Activated CD8-positive, alpha-beta T cell treated with anti-CD3 and anti-CD28 coated beads for 36 hours (primary cell): ENCODE results near the gene LRMDA. TPM values are rescaled to one million over a fixed set of nuclear protein-coding genes. Genes with fewer than 3 reads are reported as not detected.

Source experiments
- ATAC-seq: fragments of 200-7000 bp; cut with Tn5 transposase; one replicate; pipeline ENCODE4 v1.10.0; 2021; ENCODE audit warnings: mild to moderate bottlenecking, moderate library complexity
- CTCF ChIA-PET: fragments of 350-600 bp; sonication (Branson Sonifier 250); formaldehyde crosslinking; loops from one replicate; lab custom pipeline; 2021; ENCODE audit warnings: antibody characterized with exemption; lab: Charles Lee
- POLR2A ChIA-PET: fragments of 350-600 bp; sonication (Branson Sonifier 250); formaldehyde crosslinking; loops from one replicate; lab custom pipeline; 2021; ENCODE audit warnings: antibody characterized with exemption; lab: Charles Lee
- DNase-seq: peaks from one replicate; pipeline ENCODE4 v3.0.0-alpha.2; 2020
- H3K27ac Mint-ChIP-seq: one replicate; pipeline ENCODE4 v1.8.0; 2021; ENCODE audit warnings: mild to moderate bottlenecking, mixed read lengths
- H3K27me3 Mint-ChIP-seq: one replicate; pipeline ENCODE4 v1.8.0; 2021; ENCODE audit warnings: mixed read lengths
- H3K36me3 Mint-ChIP-seq: one replicate; pipeline ENCODE4 v1.8.0; 2021; ENCODE audit warnings: low read depth, mixed read lengths
- H3K4me1 Mint-ChIP-seq: one replicate; pipeline ENCODE4 v1.8.0; 2021; ENCODE audit warnings: low read depth, mixed read lengths
- H3K4me3 Mint-ChIP-seq: one replicate; pipeline ENCODE4 v1.8.0; 2021; ENCODE audit warnings: mild to moderate bottlenecking, moderate library complexity, mixed read lengths
- H3K9me3 Mint-ChIP-seq: one replicate; pipeline ENCODE4 v1.8.0; 2021; ENCODE audit warnings: mixed read lengths
- intact Hi-C: fragments of 100-400 bp; cut with micrococcal nuclease; formaldehyde crosslinking; loops from one replicate; pipeline ENCODE4 v1.10.0; 2022
- total RNA-seq, 2 experiments: library from RNA; stranded (reverse); gene quantifications; one replicate each; pipeline ENCODE4 v1.2.3, GENCODE V29; 2021
- TF ChIP-seq, protein P1 (sequence below): fragments of 200-600 bp; IDR thresholded peaks from one replicate; pipeline ENCODE4 v1.8.0; 2022; ENCODE audit warnings: antibody characterized with exemption, mild to moderate bottlenecking

LRMDA gene
- total RNA-seq, 2 experiments from 2014 or later = not detected

DNA sequence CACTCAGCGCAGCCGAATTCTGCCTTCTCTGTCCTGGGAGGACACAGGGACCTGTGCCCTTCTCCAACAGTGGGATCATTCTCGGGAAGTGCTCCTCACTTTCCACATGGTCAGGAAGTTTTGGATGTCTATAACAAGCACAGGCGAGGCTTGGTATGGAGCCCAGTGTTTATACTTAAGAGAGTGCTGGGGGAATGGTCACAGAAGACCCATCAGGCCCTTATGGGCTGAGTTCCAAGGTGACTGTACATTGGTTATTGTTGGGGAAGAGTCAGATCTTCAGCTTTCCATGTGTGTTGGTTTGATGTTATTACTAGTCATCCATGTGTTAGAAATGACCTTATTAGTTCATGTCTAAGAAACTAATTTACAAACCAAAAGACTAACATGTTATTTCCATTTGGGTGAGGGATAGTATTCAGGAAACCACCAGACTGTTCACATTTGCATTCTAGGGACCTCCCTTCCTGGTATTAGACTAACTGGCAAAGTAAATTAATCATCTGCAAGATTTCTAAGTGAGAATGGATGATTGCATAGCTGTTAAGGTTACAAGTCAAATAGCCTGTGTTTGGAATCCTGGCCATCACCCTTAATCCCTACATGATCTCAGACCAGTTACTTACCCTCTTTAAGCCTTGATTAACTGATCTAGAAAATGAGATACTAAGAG lies 834.2 kb downstream of the LRMDA start:
- TF ChIP-seq, protein P1, sequence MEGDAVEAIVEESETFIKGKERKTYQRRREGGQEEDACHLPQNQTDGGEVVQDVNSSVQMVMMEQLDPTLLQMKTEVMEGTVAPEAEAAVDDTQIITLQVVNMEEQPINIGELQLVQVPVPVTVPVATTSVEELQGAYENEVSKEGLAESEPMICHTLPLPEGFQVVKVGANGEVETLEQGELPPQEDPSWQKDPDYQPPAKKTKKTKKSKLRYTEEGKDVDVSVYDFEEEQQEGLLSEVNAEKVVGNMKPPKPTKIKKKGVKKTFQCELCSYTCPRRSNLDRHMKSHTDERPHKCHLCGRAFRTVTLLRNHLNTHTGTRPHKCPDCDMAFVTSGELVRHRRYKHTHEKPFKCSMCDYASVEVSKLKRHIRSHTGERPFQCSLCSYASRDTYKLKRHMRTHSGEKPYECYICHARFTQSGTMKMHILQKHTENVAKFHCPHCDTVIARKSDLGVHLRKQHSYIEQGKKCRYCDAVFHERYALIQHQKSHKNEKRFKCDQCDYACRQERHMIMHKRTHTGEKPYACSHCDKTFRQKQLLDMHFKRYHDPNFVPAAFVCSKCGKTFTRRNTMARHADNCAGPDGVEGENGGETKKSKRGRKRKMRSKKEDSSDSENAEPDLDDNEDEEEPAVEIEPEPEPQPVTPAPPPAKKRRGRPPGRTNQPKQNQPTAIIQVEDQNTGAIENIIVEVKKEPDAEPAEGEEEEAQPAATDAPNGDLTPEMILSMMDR = no peak
- POLR2A ChIA-PET = no interaction called here

DNA sequence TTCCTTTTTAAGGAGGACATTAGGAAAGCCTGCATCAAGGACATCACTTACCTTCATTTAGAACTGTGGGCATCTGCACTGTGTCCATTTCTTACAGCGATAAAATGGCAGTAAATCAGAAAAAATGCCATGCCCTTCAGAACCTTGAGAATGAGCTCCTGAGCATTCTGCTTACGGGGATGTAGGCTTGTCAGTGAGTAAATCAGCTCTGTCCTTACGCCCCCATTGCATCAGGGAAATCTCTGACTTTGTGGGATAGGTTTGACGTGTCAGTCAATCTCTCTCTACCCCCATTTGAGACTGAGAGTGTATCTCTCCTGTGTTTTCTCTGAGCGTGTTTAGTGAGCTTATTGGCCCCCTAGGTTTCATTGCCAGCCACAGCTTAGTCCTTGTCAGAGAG lies 837.1 kb downstream of the LRMDA start:
- ChIA-PET POLR2A (no interaction called here), CTCF (no interaction called here)
- ATAC-seq = no peak
- Mint-ChIP-seq H3K9me3 (no peaks in the 10 kb centered on the region), H3K27me3 (peaks cover 1% of the 10 kb centered on the region), H3K4me1 (no peaks in the 10 kb centered on the region), H3K36me3 (no peaks in the 10 kb centered on the region), H3K4me3 (no peak overlapping the region), H3K27ac (no peak overlapping the region)
- intact Hi-C loops = no loop called here
- TF ChIP-seq, protein P1 = no peak
- DNase-seq = no peak

More for the DNA sequence above, 834.2 kb downstream of the LRMDA start:
- H3K36me3 Mint-ChIP-seq = no peaks in the 10 kb centered on the region
- H3K4me3 Mint-ChIP-seq = no peak overlapping the region
- intact Hi-C loops = no loop called here
- H3K9me3 Mint-ChIP-seq = peaks cover 7% of the 10 kb centered on the region
- ATAC-seq (no peak), DNase-seq (no peak)
- H3K4me1 Mint-ChIP-seq = no peaks in the 10 kb centered on the region
- CTCF ChIA-PET = no interaction called here
- peaks cover 1% of the 10 kb centered on the region for H3K27me3 Mint-ChIP-seq
- H3K27ac Mint-ChIP-seq = no peak overlapping the region

DNA sequence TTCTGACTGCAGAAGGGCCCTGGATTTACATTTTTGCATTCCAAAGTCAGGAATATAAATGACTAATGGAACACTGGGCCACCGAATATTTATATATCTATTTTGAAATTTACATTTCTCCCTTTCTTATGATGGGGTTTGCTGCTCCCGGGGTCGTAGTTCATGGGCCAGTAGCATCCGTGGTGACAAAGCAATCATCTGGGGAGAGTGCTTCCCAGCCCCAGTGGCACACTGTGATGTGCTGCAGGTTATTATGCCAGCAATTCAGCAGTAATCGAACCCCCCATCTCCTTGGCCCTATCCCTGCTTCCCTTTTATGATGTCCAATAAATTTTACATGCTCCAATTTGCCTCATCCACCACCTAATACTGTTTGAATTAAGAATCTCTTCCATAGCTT lies 837.5 kb downstream of the LRMDA start:
- ChIA-PET CTCF (no interaction called here), POLR2A (no interaction called here)
- H3K4me1 Mint-ChIP-seq = no peaks in the 10 kb centered on the region
- H3K36me3 Mint-ChIP-seq = no peaks in the 10 kb centered on the region
- no peak overlapping the region for H3K27ac Mint-ChIP-seq
- DNase-seq = no peak
- peaks cover under 1% of the 10 kb centered on the region for H3K9me3 Mint-ChIP-seq
- no peak overlapping the region for H3K4me3 Mint-ChIP-seq
- H3K27me3 Mint-ChIP-seq = peaks cover 1% of the 10 kb centered on the region
- intact Hi-C loops = no loop called here
- TF ChIP-seq, protein P1 = no peak
- ATAC-seq = no peak

DNA sequence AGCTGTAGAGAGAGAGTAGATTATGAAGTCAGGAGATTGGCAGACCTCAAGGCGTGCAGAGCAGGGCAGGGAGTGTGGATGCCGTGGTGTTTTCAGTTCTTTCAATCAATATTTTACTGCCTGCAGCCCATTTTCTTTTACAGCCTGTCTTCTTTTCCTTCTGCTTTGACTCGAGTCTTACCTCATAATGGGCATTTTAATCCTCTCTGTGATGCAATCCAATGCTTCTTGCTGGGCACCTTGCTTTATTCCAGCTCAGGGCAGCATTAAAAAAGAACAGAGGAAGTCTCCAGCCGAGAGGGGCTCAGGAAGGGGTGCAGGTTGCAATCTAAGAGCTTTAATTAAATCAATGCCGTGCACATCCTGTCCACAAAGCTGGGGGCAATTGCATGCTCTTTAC lies 839.0 kb downstream of the LRMDA start:
- ATAC-seq = no peak
- Mint-ChIP-seq H3K4me3 (no peak overlapping the region), H3K9me3 (peaks cover 9% of the 10 kb centered on the region), H3K4me1 (no peaks in the 10 kb centered on the region), H3K36me3 (no peaks in the 10 kb centered on the region), H3K27ac (no peak overlapping the region), H3K27me3 (peaks cover 1% of the 10 kb centered on the region)
- DNase-seq = no peak
- ChIA-PET CTCF (no interaction called here), POLR2A (no interaction called here)
- intact Hi-C loops = no loop called here
- TF ChIP-seq, protein P1 = no peak

DNA sequence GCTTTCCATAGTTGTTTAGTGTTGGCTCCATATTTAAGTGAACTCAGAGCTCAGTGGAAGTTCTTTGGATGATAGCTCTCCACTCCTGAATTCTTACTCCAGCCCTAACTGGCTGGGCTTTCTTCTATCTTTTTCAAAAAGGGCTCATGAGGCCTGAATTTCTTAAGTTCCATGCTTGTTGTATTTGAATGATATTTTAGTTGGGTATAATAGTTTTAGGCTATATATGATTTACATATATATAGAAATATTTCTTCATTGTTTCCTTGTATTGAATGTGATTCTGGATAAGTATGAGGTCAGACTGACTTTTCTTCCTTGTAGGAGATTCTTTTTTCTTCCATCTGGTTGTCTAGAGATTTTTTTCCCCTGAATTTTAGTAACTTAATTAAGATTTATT lies 843.5 kb downstream of the LRMDA start:
- no peaks in the 10 kb centered on the region for H3K27me3 Mint-ChIP-seq

More for the DNA sequence above, 843.5 kb downstream of the LRMDA start:
- Mint-ChIP-seq H3K4me1 (no peaks in the 10 kb centered on the region), H3K9me3 (peaks cover 13% of the 10 kb centered on the region), H3K4me3 (no peak overlapping the region), H3K27ac (no peak overlapping the region), H3K36me3 (no peaks in the 10 kb centered on the region)
- CTCF ChIA-PET = no interaction called here
- ATAC-seq = no peak
- no peak for DNase-seq
- TF ChIP-seq, protein P1 = no peak
- POLR2A ChIA-PET = no interaction called here
- intact Hi-C loops = no loop called here
